K562 (cell line): ENCODE measurements around the gene IL12RB2.

ENCODE experiments used
- EZH2 ChIP-seq: IDR thresholded peaks from 2 replicates; pipeline ENCODE4 v1.6.1; 2012; ENCODE audit warnings: low read depth, mild to moderate bottlenecking, inconsistent platforms, low read length, borderline replicate concordance
- POLR2AphosphoS2 ChIP-seq: IDR thresholded peaks from 2 replicates; pipeline ENCODE4 v1.6.1; 2012; ENCODE audit warnings: low read length, improper control_type of control experiment
- TF ChIP-seq, protein P1 (sequence below): fragments of 200-600 bp; sonication (generic); IDR thresholded peaks from one replicate; pipeline ENCODE4 v1.6.1; 2012; ENCODE audit warnings: mild to moderate bottlenecking, low read depth, low read length, inconsistent platforms

DNA sequence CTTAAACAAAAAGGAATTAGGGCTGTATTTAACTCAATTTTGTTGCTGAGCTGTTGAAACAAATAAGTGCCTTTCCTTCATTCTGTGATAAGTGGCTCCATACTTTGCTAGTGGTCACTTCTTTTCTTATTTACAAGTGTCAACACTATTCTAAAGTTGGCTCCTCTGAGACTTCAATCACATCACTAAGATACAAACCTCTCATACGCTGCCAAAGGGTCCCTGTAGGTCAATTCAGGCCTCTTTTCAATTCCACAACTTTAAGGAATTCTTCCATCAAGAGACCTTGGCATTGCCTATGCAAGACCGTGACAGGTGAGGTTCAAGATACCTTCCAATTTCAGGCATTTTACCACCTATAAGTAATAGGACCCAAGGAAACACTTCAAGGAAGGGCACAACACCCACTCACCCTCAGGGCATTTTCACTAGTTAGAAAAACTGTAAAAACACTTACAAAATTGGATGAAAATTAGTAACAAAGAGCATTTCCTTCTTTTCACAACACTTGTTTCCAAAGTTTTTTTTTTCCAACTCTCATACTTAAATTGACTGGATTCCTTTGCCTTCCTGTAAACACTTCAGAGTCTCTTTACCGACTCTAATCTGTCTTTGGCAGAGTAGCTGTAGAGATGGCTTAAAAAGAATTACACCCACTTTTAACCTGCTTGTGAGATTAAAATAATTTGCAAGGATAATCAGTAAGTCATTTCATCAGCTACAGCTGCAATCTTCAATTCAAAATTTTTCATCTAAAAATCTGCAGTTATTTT is 98.0 kb downstream of the IL12RB2 start:
- no peak for TF ChIP-seq POLR2AphosphoS2
- TF ChIP-seq, protein P1, sequence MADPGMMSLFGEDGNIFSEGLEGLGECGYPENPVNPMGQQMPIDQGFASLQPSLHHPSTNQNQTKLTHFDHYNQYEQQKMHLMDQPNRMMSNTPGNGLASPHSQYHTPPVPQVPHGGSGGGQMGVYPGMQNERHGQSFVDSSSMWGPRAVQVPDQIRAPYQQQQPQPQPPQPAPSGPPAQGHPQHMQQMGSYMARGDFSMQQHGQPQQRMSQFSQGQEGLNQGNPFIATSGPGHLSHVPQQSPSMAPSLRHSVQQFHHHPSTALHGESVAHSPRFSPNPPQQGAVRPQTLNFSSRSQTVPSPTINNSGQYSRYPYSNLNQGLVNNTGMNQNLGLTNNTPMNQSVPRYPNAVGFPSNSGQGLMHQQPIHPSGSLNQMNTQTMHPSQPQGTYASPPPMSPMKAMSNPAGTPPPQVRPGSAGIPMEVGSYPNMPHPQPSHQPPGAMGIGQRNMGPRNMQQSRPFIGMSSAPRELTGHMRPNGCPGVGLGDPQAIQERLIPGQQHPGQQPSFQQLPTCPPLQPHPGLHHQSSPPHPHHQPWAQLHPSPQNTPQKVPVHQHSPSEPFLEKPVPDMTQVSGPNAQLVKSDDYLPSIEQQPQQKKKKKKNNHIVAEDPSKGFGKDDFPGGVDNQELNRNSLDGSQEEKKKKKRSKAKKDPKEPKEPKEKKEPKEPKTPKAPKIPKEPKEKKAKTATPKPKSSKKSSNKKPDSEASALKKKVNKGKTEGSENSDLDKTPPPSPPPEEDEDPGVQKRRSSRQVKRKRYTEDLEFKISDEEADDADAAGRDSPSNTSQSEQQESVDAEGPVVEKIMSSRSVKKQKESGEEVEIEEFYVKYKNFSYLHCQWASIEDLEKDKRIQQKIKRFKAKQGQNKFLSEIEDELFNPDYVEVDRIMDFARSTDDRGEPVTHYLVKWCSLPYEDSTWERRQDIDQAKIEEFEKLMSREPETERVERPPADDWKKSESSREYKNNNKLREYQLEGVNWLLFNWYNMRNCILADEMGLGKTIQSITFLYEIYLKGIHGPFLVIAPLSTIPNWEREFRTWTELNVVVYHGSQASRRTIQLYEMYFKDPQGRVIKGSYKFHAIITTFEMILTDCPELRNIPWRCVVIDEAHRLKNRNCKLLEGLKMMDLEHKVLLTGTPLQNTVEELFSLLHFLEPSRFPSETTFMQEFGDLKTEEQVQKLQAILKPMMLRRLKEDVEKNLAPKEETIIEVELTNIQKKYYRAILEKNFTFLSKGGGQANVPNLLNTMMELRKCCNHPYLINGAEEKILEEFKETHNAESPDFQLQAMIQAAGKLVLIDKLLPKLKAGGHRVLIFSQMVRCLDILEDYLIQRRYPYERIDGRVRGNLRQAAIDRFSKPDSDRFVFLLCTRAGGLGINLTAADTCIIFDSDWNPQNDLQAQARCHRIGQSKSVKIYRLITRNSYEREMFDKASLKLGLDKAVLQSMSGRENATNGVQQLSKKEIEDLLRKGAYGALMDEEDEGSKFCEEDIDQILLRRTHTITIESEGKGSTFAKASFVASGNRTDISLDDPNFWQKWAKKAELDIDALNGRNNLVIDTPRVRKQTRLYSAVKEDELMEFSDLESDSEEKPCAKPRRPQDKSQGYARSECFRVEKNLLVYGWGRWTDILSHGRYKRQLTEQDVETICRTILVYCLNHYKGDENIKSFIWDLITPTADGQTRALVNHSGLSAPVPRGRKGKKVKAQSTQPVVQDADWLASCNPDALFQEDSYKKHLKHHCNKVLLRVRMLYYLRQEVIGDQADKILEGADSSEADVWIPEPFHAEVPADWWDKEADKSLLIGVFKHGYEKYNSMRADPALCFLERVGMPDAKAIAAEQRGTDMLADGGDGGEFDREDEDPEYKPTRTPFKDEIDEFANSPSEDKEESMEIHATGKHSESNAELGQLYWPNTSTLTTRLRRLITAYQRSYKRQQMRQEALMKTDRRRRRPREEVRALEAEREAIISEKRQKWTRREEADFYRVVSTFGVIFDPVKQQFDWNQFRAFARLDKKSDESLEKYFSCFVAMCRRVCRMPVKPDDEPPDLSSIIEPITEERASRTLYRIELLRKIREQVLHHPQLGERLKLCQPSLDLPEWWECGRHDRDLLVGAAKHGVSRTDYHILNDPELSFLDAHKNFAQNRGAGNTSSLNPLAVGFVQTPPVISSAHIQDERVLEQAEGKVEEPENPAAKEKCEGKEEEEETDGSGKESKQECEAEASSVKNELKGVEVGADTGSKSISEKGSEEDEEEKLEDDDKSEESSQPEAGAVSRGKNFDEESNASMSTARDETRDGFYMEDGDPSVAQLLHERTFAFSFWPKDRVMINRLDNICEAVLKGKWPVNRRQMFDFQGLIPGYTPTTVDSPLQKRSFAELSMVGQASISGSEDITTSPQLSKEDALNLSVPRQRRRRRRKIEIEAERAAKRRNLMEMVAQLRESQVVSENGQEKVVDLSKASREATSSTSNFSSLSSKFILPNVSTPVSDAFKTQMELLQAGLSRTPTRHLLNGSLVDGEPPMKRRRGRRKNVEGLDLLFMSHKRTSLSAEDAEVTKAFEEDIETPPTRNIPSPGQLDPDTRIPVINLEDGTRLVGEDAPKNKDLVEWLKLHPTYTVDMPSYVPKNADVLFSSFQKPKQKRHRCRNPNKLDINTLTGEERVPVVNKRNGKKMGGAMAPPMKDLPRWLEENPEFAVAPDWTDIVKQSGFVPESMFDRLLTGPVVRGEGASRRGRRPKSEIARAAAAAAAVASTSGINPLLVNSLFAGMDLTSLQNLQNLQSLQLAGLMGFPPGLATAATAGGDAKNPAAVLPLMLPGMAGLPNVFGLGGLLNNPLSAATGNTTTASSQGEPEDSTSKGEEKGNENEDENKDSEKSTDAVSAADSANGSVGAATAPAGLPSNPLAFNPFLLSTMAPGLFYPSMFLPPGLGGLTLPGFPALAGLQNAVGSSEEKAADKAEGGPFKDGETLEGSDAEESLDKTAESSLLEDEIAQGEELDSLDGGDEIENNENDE, result no peak
- no peak for TF ChIP-seq EZH2
